ENCODE data around the gene BCKDHA.

The BCKDHA gene

DNA sequence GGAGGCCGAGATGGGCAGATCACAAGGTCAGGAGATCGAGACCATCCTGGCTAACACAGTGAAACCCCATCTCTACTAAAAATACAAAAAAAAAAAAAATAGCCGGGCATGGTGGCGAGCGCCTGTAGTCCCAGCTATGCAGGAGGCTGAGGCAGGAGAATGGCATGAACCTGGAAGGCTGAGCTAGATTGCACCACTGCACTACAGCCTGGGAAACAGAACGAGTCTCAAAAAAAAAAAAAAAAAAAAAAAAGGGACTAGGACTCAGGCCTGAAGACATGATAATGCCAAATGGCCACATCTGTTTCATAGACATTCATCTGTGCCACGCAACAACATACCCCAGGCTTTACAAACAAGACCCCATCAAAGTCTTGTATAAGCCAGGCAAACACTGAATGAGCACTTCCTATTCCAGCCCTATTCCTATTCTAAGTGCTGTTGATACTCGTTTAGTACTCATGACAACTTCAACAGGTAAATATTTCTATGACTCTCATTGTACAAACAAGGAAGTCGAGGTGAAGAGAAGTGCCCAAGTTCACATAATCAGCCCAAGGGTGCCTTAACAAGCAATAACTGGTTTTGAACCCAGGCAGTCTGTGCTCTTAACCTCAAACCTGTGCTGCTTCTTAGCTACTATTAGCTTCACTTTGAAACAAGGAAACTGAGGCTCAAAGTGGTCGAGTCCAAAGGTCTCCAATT, 35.3 kb upstream of the BCKDHA start:
- H3K9me3 ChIP-seq (ENCODE audit: low read length) = no peaks in the 10 kb centered on the region
- no peaks in the 10 kb centered on the region for H3K9me2 ChIP-seq (ENCODE audit: low read depth, low read length)
- H3K27ac ChIP-seq (ENCODE audit: low read depth, low read length, poor library complexity, severe bottlenecking) = peak overlapping the region; percentile 30
- no peaks in the 10 kb centered on the region for H4K20me1 ChIP-seq (ENCODE audit: insufficient read depth, low read length)
- H3F3A ChIP-seq (ENCODE audit: insufficient read depth, low read length) = no peaks in the 10 kb centered on the region
- H3K4me3 ChIP-seq (ENCODE audit: low read depth, low read length, poor library complexity, severe bottlenecking) = no peak overlapping the region
- H3K4me2 ChIP-seq (ENCODE audit: low read length) = no peak overlapping the region
- peaks cover 15% of the 10 kb centered on the region for H3K4me1 ChIP-seq (ENCODE audit: insufficient read depth, low read length, severe bottlenecking)
- TF ChIP-seq, protein P1, sequence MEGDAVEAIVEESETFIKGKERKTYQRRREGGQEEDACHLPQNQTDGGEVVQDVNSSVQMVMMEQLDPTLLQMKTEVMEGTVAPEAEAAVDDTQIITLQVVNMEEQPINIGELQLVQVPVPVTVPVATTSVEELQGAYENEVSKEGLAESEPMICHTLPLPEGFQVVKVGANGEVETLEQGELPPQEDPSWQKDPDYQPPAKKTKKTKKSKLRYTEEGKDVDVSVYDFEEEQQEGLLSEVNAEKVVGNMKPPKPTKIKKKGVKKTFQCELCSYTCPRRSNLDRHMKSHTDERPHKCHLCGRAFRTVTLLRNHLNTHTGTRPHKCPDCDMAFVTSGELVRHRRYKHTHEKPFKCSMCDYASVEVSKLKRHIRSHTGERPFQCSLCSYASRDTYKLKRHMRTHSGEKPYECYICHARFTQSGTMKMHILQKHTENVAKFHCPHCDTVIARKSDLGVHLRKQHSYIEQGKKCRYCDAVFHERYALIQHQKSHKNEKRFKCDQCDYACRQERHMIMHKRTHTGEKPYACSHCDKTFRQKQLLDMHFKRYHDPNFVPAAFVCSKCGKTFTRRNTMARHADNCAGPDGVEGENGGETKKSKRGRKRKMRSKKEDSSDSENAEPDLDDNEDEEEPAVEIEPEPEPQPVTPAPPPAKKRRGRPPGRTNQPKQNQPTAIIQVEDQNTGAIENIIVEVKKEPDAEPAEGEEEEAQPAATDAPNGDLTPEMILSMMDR (IDR thresholded peaks at IDR 0.05; ENCODE audit: low read length) = no peak
- no peak for TF ChIP-seq EZH2 (IDR thresholded peaks at IDR 0.05; ENCODE audit: borderline replicate concordance, low read length)
- H2AFZ ChIP-seq (ENCODE audit: low read length) = no peak overlapping the region
- H3K9ac ChIP-seq (ENCODE audit: low read length) = no peak overlapping the region
- H3K36me3 ChIP-seq (ENCODE audit: insufficient read depth, low read length) = no peaks in the 10 kb centered on the region
- H3K27me3 ChIP-seq (ENCODE audit: insufficient read depth, low read length) = no peaks in the 10 kb centered on the region
- H3K79me2 ChIP-seq (ENCODE audit: insufficient read depth, low read length) = peaks cover 5% of the 10 kb centered on the region; the same call in 1 of the 2 replicates

DNA sequence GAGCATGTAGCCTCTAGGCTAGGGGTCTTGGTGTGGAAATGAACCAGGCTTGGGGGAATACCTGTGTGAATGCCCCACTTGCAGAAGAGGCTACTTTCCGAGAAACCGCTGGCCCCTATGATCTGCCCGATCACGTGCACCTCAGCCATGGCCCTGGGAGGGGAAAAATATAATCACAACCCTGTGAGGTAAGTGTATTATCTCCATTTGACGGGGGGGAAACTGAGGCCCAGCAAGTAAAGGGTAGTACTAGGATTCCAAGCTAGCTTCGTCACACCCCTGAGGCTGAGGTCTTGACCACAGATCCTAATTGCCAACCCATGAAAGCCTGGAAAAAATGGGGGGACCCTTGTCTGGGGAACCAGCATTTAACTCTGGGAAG, 34.3 kb upstream of the BCKDHA start:
- Histone ChIP-seq H3K9me3 (ENCODE audit: low read length) (no peaks in the 10 kb centered on the region), H3K9me2 (ENCODE audit: low read depth, low read length) (no peaks in the 10 kb centered on the region), H3K9ac (ENCODE audit: low read length) (peak overlapping the region; percentile 85), H3F3A (ENCODE audit: insufficient read depth, low read length) (no peaks in the 10 kb centered on the region), H3K27ac (ENCODE audit: low read depth, low read length, poor library complexity, severe bottlenecking) (peak overlapping the region; percentile 95), H3K4me2 (ENCODE audit: low read length) (peak overlapping the region; percentile 80), H3K79me2 (ENCODE audit: insufficient read depth, low read length) (peaks cover 5% of the 10 kb centered on the region; the same call in 1 of the 2 replicates), H3K27me3 (ENCODE audit: insufficient read depth, low read length) (no peaks in the 10 kb centered on the region), H3K4me1 (ENCODE audit: insufficient read depth, low read length, severe bottlenecking) (peaks cover 22% of the 10 kb centered on the region), H2AFZ (ENCODE audit: low read length) (no peak overlapping the region), H3K36me3 (ENCODE audit: insufficient read depth, low read length) (no peaks in the 10 kb centered on the region), H4K20me1 (ENCODE audit: insufficient read depth, low read length) (no peaks in the 10 kb centered on the region), H3K4me3 (ENCODE audit: low read depth, low read length, poor library complexity, severe bottlenecking) (peak overlapping the region; percentile 75)
- TF ChIP-seq, protein P1 (IDR thresholded peaks at IDR 0.05; ENCODE audit: low read length) = no peak
- no peak for TF ChIP-seq EZH2 (IDR thresholded peaks at IDR 0.05; ENCODE audit: borderline replicate concordance, low read length)

DNA sequence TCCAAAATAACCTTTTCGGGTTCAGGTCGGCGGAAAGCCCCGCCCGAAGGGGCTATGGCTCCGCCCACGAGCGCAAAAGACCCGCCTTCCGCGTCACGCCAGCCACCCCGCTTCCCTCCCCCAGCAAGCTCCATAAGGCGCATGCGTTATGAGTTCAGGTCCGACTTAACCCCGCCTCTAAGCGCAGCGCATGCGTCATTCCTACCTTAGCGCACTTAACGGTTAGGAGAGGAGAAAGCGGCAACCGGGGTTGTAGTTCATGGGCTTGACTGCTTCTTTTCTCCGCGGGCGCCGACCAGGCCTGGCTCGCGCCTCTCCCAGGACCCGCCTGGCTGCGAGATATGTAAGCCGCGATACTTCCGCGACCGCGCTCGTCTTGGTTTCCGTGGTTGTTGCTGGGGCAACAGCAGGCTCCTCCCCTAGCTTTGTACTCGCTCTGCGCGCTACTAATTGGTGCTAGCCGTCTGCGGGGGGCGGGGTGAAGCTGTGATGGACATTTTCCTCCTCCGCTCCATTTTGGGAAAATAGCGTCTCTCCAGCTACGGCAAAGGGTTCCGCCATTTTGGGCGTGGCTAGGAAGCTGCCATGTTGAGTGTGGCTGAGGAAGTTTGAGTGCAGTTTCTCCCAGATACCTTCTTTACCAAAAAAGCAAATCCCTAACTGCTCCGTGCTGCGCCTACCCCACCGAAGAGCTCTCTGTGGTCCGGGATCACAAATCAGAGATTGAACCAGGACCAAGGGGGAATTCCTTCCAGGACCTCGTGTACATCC, 33.7 kb upstream of the BCKDHA start, which contains the start of gene B9D2:
Gene B9D2 (minus strand): TSS at position 397 of the 771 bp plus-strand sequence. CDS start 630 bp downstream, outside the sequence.
- H4K20me1 ChIP-seq (ENCODE audit: insufficient read depth, low read length) = no peaks in the 10 kb centered on the region
- peak within 1 kb of the TSS; percentile 85 for H3K9ac ChIP-seq (ENCODE audit: low read length)
- no peaks in the 10 kb centered on the region for H3K9me2 ChIP-seq (ENCODE audit: low read depth, low read length)
- H3K27ac ChIP-seq (ENCODE audit: low read depth, low read length, poor library complexity, severe bottlenecking) = peak within 1 kb of the TSS; percentile 95
- no peaks in the 10 kb centered on the region for H3K36me3 ChIP-seq (ENCODE audit: insufficient read depth, low read length)
- H3F3A ChIP-seq (ENCODE audit: insufficient read depth, low read length) = no peaks in the 10 kb centered on the region
- peak within 1 kb of the TSS; percentile 80 for H3K4me2 ChIP-seq (ENCODE audit: low read length)
- no peaks in the 10 kb centered on the region for H3K9me3 ChIP-seq (ENCODE audit: low read length)
- peaks cover 22% of the 10 kb centered on the region for H3K4me1 ChIP-seq (ENCODE audit: insufficient read depth, low read length, severe bottlenecking)
- no peaks in the 10 kb centered on the region for H3K27me3 ChIP-seq (ENCODE audit: insufficient read depth, low read length)
- H3K4me3 ChIP-seq (ENCODE audit: low read depth, low read length, poor library complexity, severe bottlenecking) = peak within 1 kb of the TSS; percentile 75
- peaks cover 5% of the 10 kb centered on the region; the same call in 1 of the 2 replicates for H3K79me2 ChIP-seq (ENCODE audit: insufficient read depth, low read length)
- TF ChIP-seq, protein P1 (IDR thresholded peaks at IDR 0.05; ENCODE audit: low read length) = no peak
- no peak for TF ChIP-seq EZH2 (IDR thresholded peaks at IDR 0.05; ENCODE audit: borderline replicate concordance, low read length)
- H2AFZ ChIP-seq (ENCODE audit: low read length) = no peak within 1 kb of the TSS
